A204.1 (cell line): ENCODE measurements around the gene RPS6KA2.
"Not testable (repeated sequence)": the region's sequence is repeated elsewhere in the genome, so short reads cannot be mapped to it uniquely, and the experiment has no call there.

Experiments used
- FAIRE-seq: peaks from 2 replicates; lab custom pipeline; 2012; peaks lifted over from hg19 to GRCh38; lab: Jason Lieb, UNC

The RPS6KA2 gene

DNA sequence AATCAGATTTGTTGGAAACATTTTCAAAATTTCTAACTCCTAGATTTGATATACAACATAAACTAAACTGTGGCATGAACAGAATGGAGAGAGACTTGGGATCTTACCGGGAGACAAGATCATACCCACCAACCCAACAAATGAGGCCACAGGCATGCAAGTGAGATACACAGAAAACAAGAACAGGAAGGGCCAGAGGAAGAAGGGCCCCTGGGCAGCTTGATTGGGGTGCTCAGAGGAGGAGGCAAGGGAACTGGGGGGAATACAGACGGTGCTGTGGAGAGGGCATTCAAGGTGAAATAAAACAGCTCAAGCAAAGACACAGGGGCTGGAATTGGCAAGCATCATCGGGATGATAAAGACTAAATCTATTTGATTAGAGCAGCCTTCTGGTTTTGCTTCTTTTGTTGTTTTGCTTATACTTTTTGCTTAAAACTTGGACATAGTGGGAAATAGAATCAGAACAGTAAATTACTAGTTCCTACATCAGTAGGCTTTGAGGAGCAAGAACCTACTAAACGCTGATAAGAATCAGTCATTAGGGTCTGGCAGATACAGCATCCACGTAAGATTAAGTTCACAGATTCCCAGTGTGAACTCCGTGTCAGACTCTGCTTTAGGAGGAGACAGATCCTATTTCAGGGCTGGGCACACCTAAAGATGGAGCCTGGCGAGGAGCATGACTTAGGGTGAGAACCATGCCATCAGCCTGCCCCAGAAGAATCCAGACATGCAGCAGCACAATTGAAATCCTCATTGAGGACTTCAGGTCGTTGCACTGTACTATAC is 37.1 kb downstream of the RPS6KA2 start:
- no peak for FAIRE-seq

DNA sequence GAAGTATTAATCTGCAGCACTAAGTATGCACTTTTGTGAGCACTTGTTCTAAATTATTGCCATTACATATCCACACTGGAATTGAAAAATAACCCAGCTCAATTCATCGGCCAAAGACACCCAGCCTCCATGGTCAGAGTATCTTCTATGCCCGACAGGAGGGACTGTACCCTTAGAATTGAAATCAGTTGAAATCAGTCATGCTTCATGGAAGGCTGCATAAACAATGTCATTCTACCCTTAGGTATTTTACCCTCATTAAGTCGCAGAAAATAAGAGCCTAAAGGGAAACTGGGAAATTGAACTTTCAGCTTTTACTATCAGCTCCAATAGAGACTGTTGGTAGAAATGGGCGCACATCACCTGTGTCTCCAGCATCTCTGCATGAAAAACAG is 37.7 kb downstream of the RPS6KA2 start:
- FAIRE-seq: no peak

DNA sequence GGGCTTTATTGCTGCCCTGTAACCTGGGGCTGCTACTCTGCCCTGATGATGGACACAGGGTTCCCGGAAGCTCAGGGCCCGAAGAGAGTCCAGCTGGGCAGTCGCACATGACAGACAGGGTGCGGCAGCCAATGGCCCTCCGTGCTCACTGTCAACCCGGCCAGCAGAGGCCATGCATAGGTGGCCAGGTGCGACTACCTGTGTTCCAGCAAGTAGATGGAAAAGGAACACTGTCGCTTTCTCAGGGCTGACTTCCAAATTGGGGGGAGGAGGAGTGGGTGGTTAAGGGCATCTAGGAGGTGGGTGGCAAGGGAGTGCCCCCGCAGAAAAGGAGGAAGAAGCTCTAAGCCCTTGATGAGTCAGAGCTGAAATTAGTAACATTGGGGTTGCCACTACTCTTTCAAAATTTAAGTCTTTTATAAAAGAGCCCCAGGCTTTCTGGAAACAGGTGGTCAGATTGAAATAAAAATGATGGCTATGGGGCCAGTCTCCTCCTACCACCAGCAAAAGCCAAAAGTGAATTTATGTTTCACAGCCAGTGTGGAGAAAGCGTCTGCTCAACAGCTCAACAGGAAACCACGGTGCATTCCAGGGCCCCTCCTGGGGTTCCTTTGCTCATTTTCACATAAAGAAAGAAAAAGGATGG is 38.2 kb downstream of the RPS6KA2 start:
- no peak for FAIRE-seq

DNA sequence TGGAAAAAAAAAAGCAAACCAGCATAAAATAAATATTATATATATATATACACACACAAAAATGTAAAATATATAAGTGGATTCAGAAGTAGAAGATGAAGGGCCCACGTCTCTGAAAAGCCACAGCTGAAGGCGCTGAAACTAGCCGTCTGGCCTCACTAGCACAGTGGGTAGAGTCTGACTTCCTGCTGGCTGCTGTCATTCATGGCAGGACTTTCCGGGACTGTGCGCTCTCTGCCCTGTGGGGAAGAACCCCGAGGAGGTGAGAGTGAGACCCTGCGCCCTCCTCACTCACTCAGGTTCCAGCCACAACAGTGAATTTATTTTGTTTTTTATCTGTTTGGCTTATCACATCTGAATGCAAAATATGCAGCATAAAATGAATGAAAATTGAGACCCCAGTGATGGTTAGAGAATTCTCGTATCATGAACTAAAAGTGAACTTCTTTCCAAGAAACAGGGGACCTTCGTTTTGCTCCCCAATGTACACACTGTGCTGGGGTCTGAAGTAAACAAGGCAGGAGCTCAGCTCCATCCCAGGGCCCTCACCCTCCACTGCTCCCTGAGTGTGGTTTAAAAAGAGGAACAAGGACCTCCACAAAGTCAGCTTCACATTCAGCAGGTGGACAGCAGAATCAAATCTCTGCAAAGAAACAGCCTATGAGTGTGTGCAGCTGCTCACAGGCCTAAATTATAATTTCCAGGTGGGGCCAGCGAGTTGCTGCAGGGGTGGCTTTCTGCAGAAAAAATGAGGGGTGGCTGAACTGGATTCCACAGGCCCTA is 39.2 kb downstream of the RPS6KA2 start:
- FAIRE-seq: no peak

DNA sequence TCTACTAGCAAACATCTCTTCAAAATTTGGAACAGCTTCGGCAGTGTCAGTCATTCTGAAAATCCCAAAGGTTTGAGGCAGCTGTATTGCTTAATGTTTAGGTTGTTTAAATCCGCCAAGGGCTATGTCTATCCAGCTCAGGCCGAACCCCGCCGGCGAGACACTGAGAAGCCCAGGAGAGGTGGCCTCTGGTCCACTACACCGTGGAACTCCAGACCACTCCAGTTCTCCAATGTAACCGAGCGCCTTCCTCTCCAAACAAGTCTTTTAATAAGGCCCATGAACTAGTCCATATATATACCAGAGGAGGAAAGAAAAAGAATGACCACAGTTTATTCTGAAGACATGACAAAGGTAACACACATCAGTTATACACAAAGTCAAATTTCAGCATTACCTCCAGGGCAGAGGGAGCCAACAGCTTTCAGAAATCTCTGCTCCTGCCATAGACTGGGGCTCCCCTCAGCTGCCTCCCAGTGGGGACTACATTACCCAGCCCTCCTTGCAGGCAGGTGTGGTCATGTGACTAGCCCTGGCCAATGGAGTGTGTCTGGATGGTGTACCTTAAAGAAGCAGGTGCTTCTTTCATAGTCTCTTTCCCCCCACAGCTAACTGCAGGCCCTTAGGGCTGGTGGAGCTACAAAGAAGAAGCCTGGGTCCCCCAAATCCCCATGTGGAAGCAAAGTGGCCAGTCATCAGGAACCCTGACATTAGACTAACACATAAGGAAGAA is 40.5 kb downstream of the RPS6KA2 start, which contains the start of gene RAMACL:
TSS of gene RAMACL (minus strand) at position 255 of the 733 bp plus-strand sequence. CDS start at position 54, 201 bp downstream.
- FAIRE-seq: no peak

DNA sequence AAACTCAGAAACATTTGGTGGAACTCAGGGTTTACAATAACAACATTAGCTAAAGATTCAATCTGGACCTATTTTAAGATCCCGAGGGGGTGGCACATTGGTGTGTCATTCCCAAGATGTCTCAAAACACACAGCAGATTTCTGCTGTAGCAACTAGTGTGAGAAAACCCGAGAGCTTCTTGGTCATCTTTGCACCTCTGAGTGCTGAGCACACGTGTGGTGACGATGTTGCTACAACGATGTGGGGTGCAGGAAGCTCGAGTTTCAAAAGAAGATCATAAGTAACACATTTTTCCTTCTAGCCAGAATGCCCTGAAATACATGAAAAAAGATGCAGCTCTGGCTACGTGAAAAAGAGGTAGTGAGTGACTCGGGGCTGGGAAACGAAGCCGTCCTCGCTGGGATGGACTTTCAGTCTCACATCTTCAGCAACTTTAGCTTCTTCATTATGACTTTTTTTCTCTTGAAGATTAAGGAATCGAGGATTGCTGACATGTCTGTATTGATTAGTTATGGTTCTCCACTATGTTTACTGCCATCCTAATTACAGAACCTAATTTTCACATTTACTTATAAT is 42.1 kb downstream of the RPS6KA2 start:
- FAIRE-seq: no peak

DNA sequence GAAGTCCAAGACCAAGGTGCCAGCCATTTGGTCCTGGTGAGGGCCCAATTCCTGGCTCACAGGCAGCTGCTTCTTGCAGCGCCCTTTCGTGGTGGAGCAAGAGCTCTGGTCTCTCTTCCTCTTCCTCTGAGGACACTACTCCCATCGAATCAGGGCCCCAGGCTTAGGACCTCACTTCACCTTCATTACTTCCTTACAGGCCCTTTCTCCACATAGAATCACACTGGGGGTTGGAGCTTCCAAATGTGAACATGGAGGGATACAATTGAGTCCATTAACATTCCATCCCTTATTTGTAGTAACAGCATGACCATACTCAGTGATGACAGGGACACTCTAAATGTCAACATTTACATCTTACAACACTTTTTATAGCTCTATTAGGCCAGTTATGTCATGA is 42.9 kb downstream of the RPS6KA2 start:
- FAIRE-seq: no peak

DNA sequence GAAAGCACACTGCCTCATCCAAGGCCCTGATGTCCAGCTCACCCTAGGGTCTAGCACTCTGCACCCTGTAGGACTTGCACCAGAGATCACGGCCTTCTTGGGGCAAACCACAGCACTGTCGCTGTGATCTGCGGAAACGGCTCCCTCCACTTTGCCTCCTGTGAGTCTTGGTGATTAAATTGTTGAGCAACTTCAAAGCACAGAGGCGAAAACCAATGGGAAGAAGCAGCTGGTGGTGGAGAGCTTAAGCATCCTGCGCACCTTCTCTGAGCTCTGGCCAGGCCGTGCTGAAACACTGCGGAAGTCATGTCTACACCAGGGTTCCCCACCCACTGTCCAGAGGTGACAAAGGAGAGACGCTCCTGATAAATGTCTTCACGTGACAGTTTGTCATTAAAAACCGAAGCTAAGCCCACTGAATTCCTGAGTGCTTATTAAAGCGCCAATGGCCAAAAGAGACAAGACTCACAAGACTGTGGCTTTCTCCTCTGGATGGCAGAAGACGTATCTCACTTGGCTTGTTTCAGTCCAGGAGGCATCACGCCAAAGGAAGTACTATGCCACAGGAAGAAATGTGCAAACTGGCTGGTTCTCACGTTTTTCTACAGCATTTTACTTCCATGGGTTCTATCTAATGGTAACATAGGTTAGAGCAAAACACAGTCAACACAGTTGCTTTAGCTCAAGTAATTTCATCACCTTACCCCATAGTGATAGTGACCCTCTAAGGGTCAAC is 43.7 kb downstream of the RPS6KA2 start:
- no peak for FAIRE-seq

DNA sequence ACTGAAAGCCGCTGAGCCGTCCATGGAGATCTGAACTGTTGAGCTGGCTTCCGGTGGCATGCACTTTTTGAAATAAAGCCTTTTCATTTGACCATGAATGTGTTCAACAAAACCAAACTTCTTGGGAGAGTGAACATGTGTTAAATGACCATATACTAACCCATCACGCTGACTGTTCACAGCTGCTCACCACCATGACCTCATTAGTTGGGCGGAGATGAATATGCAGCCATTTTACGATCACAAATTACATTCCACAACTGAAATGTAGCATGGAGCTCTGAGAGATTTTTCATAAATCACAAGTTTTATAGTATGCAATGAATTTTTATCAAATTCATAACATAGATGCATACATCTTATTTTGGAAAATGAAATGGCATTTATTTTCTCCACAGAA is 44.8 kb downstream of the RPS6KA2 start:
- FAIRE-seq: no peak

DNA sequence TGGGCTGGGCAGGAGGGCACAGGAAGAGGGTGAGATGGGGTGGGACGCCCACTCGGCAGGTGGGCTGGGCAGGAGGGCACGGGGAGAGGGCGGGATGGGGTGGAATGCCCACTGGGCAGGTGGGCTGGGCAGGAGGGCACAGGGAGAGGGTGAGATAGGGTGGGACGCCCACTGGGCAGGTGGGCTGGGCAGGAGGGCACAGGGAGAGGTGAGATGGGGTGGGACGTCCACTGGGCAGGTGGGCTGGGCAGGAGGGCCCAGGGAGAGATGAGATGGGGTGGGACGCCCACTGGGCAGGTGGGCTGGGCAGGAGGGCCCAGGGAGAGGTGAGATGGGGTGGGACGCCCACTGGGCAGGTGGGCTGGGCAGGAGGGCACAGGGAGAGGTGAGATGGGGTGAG is 45.2 kb downstream of the RPS6KA2 start:
- FAIRE-seq: not testable (repeated sequence)

DNA sequence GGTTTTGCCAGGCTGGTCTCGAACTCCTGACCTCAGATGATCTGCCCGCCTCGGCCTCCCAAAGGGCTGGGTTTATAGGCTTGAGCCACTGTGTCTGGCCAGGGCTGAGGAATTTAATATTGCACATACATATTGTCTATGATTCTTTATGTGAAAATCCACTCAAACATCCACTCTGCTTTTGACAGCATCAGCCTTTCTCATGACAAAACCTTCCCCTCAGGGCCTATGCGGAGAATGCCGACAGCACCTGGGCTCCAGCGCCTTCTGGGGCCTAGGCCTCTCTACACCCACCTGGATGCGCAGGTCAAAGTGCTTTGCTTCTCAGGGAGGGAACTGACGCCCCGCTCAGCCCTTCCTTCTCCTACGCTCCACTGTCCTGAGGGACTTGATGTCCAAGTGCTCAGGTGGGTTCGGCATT is 46.0 kb downstream of the RPS6KA2 start:
- no peak for FAIRE-seq

DNA sequence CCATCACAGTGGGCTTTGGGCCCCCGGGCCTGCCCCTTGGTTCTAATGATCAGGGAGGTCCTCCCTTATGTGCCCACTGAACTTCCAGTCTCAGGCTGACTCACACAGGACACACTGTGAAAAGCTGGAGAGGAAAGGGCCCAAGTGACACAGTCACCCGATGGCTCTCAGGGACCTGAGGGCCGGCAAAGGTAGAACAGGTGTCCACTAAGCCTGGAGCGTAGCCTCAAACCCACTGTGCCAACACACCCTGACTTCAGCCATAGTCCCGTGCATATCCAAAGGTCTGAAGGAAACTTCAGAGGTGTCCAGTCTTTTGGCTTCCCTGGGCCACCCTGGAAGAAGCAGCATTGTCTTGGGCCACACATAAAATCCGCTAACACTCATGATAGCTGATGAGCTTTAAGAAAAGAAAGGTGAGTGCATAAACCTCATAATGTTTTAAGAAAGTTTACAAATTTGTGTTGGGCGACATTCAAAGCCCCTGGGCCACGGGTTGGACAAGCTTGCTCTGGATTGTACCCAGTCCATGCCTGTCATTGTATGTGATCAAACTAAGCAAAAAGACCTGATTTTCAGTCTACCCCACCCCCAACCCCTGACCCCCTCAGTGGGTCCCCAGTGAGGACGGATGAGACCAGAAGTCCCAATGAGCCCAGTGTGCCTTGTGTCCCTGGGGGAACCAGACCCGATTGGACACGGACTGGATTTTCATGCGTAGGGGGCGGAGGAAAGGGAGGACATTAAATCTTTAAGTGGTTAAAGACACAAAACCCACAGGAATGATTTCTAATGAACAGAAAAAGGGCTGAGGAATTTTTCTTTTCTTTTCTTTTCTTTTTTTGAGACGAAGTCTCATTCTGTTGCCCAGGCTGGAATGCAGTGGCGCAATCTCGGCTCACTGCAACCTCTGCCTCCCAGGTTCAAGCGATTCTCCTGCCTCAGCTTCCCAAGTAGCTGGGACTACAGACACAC is 46.7 kb downstream of the RPS6KA2 start:
- no peak for FAIRE-seq

DNA sequence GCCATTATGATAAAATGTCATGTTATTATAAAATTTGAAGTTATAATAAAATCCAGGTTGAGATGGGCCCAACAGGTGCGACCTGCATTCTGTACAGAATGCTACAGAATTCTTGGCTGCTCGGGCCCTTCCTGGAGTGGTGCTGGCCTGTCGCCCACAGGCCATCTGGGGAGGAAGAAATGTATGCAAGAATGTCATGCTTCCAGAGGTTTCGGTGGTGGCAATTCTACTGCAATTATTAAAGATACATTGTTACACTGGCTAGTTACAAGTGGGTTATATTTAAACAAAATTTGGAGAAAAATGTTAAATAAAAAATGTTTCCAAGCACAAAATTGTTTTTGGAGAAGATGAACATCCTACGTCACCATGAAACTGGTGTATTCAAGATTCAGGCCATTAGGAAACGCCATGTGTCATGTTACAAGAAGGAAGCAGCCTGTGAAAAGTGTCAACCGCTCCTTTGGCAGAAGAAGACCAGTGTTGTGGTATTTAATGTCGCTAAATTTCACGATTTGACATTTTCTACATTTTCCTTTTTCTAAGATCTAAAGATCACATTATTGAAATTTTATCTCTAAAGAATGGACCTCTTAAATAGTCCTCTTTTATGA is 47.7 kb downstream of the RPS6KA2 start:
- no peak for FAIRE-seq

DNA sequence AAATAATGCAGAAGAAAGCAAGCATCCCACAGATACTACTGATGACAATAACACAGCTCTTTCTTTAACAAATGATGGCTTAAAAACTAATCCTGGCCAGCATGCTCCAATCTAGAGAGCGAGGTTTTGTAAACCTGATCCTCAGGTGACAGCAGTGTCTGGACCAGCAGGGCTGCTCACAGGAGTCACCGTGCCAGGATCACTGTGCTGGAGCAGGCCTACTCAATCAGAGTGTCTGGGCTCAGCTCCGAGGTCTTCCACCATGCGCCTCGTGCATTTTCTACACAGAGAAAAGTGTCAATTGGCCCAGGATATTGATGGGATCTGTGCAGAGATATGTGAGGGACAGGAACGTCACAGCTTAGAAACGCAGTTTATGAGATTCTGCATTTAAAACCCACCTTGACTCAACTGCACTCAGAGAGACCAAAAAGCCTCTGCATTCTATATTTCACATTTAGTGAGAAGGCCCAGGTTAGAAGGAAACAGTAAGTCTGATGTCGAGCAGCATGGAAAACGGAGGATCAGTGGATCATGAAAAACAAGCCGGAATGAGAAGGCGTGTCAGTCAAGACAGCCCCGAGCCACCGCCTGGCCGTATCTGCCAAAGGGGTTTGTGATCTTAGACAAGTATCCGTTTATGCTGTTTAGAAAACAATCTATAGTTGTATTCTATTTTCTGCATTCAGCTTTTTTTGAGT is 48.4 kb downstream of the RPS6KA2 start:
- FAIRE-seq: no peak

DNA sequence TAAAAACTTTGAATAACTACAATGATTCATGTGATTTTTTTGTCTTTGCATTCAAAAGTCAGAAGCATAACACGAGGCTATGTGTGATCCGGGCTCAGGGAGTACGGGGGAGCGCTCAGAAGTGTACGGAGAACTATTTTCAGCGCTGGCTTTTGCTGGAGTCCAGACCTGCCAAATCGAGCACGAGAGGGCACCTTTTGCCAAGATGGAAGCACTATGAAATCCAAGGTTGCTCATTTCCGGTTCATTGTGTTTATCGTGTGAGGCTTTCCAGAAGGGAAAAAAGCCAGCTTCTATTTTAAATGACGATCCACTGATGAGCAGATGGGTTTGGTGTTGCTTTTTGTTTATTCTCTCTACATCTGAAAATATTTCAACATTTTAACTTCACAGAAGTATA is 51.8 kb downstream of the RPS6KA2 start:
- no peak for FAIRE-seq

DNA sequence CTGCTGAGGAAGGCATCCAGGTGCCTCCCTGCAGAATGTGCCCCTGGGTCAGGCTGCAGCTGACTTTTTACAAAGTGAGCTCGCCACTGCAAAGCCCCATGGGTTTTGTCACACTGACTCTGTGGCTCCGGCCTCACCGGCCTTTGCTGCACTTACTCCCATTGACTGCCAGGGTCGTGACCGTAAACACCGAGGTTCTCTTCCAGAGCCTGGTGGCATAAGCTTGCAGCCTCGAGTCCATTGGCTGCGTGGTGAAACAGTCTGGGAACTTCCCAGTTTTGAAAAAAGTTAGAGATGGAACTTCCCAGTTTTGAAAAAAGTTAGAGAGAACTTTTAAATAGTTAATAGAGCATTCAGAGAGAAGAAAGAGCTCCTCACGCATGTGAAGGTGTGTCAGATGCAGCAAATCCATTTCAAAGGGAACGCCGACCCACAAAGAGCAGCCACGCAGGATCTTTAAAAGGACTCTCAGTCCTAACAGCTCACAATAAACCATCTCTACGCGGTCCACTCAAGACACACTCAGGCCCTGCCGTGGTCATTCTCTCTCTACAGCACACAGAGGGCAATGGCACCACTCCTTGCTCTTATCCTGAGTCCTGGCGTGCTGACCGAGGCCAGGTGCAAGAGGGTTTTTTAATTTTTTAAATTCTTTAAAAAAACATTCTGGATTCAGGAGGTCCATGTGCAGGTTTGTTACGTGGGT is 53.4 kb downstream of the RPS6KA2 start:
- no peak for FAIRE-seq

DNA sequence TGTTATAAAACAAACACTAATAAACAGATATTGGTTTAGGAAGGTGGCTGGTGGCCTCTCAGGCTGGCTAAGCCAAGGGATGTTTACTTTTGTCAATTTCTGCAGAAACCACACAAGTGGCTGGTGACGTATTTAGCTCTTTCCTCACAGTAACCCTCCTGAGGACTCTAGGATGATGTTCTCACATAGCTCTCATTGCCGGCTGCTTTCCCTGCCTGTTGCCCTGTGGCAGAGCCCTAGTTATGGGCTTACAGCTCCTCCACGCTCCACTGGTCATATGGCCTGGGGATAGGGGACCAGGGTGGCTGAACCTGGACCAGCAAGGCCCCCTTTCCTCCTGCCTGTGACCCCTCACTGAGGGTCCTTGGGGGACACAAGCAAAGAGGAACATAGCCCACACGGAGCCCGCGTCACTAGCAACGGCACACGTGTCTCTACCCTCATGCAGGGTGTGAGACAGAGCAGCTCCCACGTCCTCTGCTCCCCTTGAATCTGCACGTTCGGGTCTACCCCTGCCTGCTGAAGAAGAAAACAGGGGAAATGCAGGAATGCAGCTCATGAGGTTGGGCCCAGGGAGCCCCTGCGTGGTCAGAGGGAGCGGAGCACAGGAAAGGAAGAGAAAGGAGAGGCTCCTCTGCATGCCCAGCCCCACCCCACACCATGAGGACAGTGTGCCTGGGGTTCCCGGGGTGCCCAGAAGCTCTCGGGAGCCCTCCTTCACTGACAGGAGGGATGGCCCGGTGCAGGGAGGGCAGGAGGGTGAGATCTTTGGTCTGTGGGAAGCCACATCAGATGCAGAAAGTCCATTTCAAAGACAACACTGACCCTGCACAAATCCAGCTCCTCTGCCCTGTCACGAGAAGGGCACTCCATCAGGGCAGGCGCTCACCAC is 54.4 kb downstream of the RPS6KA2 start:
- FAIRE-seq: no peak
